GM12878 (cell line): Measurements from ENCODE around the gene TMEM26. TPM values are rescaled to one million over a fixed set of nuclear protein-coding genes. Genes with fewer than 3 reads are reported as not detected.

ENCODE experiments used
- ATAC-seq: fragments of 200-7000 bp; cut with Tn5 transposase; 3 replicates; pipeline ENCODE4 v1.9.1; 2020; ENCODE audit warnings: mild to moderate bottlenecking, moderate library complexity
- BruUV-seq: library from RNA; stranded (reverse); fragments of 400-500 nt; replicated peaks from 2 replicates; lab custom pipeline; 2021; lab: Mats Ljungman, UMichigan
- CTCF ChIA-PET: fragments of 300-600 bp; sonication (Branson Sonifier 250); formaldehyde crosslinking; extraction: SDS; loops from one replicate; lab custom pipeline; 2021; ENCODE audit warnings: inconsistent platforms; lab: Yijun Ruan, JAX
- POLR2A ChIA-PET: fragments of 350-600 bp; formaldehyde crosslinking; extraction: SDS; loops from one replicate; lab custom pipeline; 2021; ENCODE audit warnings: inconsistent platforms; lab: Charles Lee
- RAD21 ChIA-PET: fragments of 300-600 bp; sonication (Branson Sonifier 250); formaldehyde crosslinking; loops from one replicate; lab custom pipeline; 2023; ENCODE audit warnings: antibody characterized with exemption; ENCODE audit not compliant: unreplicated experiment; lab: Charles Lee
- SMC1A ChIA-PET: fragments of 300-600 bp; sonication (Branson Sonifier 250); formaldehyde crosslinking; loops from one replicate; lab custom pipeline; 2023; ENCODE audit not compliant: unreplicated experiment, uncharacterized antibody; lab: Charles Lee
- DNase-seq: peaks from one replicate; pipeline ENCODE4 v3.0.0-alpha.2; 2011; ENCODE audit warnings: low read depth, low spot score
- FAIRE-seq: peaks from 3 replicates; lab custom pipeline; 2011; peaks lifted over from hg19 to GRCh38; lab: Jason Lieb, UNC
- H2AFZ ChIP-seq: 2 replicates; pipeline ENCODE4 v1.6.0; 2011; ENCODE audit warnings: low read depth, low read length, control low read depth; ENCODE audit not compliant: control insufficient read depth
- H3K27ac ChIP-seq: 2 replicates; pipeline ENCODE4 v1.5.1; 2011; ENCODE audit warnings: control low read depth; ENCODE audit not compliant: control insufficient read depth, insufficient read depth
- H3K27me3 ChIP-seq, 2 experiments: replicated peaks in 1 of 2; 2 replicates each; pipeline versions ENCODE4 v1.6.0 to v1.6.1; 2011; ENCODE audit warnings: low read length in 1 of 2; ENCODE audit not compliant: control insufficient read depth in 2 of 2, insufficient read depth in 2 of 2
- H3K36me3 ChIP-seq, 2 experiments: 2 replicates each; pipeline ENCODE4 v1.5.1; 2011; ENCODE audit warnings: low read length in 1 of 2; ENCODE audit not compliant: control insufficient read depth in 2 of 2, insufficient read depth in 2 of 2
- H3K4me1 ChIP-seq: 2 replicates; pipeline ENCODE4 v1.6.1; 2011; ENCODE audit warnings: mild to moderate bottlenecking, low read length, moderate library complexity, mixed read lengths; ENCODE audit not compliant: control insufficient read depth, insufficient read depth
- H3K4me2 ChIP-seq: 2 replicates; pipeline ENCODE4 v1.6.0; 2011; ENCODE audit warnings: control low read depth; ENCODE audit not compliant: control insufficient read depth, insufficient read depth
- H3K4me3 ChIP-seq: fragments of 200-600 bp; sonication (generic); 2 replicates; pipeline ENCODE4 v1.5.1; 2016
- H3K79me2 ChIP-seq: 2 replicates; pipeline ENCODE4 v1.6.0; 2011; ENCODE audit warnings: low read length; ENCODE audit not compliant: control insufficient read depth, insufficient read depth
- H3K9ac ChIP-seq: 2 replicates; pipeline ENCODE4 v1.8.0; 2011; ENCODE audit warnings: low read length, control low read depth, mixed read lengths; ENCODE audit not compliant: control insufficient read depth, insufficient read depth
- H3K9me3 ChIP-seq: replicated peaks from 3 replicates; pipeline ENCODE4 v1.5.1; 2011; ENCODE audit warnings: mild to moderate bottlenecking, low read length; ENCODE audit not compliant: control insufficient read depth, insufficient read depth
- H4K20me1 ChIP-seq: 2 replicates; pipeline ENCODE4 v1.6.0; 2011; ENCODE audit not compliant: control insufficient read depth, insufficient read depth
- JUND ChIP-seq: IDR thresholded peaks from 2 replicates; pipeline ENCODE4 v1.6.1; 2012; ENCODE audit warnings: low read depth, mild to moderate bottlenecking, low read length, improper control_type of control experiment, moderate library complexity
- WGBS: methylation state at CpG from one replicate; pipeline ENCODE4 v1.1.6; 2016; ENCODE audit warnings: low lambda C conversion rate; ENCODE audit not compliant: insufficient replicate concordance, insufficient coverage; ENCODE audit errors: missing lambda C conversion rate; 5-methylcytosine and 5-hydroxymethylcytosine counted together
- in situ Hi-C: fragments of 300-500 bp; cut with MboI; formaldehyde crosslinking; loops from 9 replicates; pipeline ENCODE4 v1.14.3; 2018; ENCODE audit warnings: mixed read lengths
- intact Hi-C: fragments of 100-400 bp; cut with micrococcal nuclease; formaldehyde crosslinking; loops from one replicate; pipeline ENCODE4 v1.14.2; 2022; ENCODE audit not compliant: unreplicated experiment
- polyA plus RNA-seq, 11 experiments: library from polyadenylated mRNA; depleted of rRNA in 4 of 11; unstranded in 6 of 11; stranded (reverse) in 5 of 11; fragments of >200 nt; fragmentation: Nextera tagmentation in 4 of 11; fragmentation: Illumina TruSeq in 1 of 11; extraction: Ambion mirVana in 4 of 11; extraction: Trizol in 1 of 11; gene quantifications; 1 replicate in 1 of 11; 2 replicates in 10 of 11; pipeline versions ENCODE4 v1.2.1 to v1.2.3, GENCODE V29; 2011 to 2016; ENCODE audit warnings: inconsistent platforms in 2 of 11, missing spikeins in 2 of 11, low read depth in 1 of 11
- total RNA-seq, 4 experiments: library from RNA; depleted of rRNA in 3 of 4; stranded (reverse); fragments of >200 nt in 3 of 4; fragmentation: Illumina TruSeq in 1 of 4; extraction: Trizol in 1 of 4; gene quantifications; 2 replicates each; pipeline versions ENCODE4 v1.2.1 to v1.2.3, GENCODE V29; 2013 to 2021
- TF ChIP-seq, protein P1 (sequence below): fragments of 450-650 bp; IDR thresholded peaks from 2 replicates; pipeline ENCODE4 v1.6.1; 2017; ENCODE audit warnings: low read depth, mild to moderate bottlenecking, moderate library complexity
- TF ChIP-seq, protein P2 (sequence below): fragments of 450-650 bp; IDR thresholded peaks from 2 replicates; pipeline ENCODE4 v1.6.1; 2017; ENCODE audit warnings: antibody characterized with exemption, mild to moderate bottlenecking, moderate library complexity
- TF ChIP-seq, protein P3 (sequence below): IDR thresholded peaks from 2 replicates; pipeline ENCODE4 v1.6.1; 2012; ENCODE audit warnings: low read depth, low read length, improper control_type of control experiment
- TF ChIP-seq, protein P4 (sequence below): fragments of 450-650 bp; IDR thresholded peaks from 2 replicates; pipeline ENCODE4 v1.6.1; 2017; ENCODE audit warnings: mild to moderate bottlenecking

Gene TMEM26
- total and polyA plus RNA-seq, 10 of the 15 experiments (the other 5 are each of a cell fraction or from before 2014, with no cell fraction given), result not detected

DNA sequence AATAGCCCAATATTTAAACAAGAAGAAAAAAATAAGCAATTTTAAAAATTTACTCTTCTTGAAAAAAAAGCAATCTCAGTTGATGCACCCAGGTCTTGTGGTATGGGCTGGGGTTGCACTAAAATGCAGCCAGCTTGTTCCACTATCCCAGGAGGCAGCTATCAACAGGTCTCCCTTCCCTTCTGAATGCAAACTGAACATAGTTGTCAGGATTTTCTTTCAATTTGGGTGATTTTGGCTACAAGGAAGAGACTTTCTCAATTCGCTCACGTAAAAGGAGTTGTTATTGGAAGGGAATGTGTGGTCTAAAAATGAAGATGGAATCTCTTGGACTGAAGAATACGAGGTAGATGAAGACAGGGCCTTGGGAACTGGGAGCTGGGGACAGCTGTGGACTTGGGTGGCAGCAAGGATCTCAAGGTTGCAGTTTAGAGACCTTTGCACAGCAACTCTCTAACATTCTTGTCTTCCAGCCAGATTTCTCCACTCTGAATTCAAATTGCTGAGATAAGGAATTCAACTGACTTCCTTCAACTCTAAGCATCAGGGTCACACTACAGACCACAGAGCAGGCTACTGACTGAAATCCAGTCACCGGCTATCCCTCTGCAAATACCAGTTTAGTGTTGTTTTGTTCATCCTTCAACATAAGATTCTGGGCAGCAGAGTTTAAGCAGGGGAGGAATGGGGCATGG lies 3.1 kb upstream of the TMEM26 start:
- BruUV-seq, result no TSS peak
- Histone ChIP-seq H3K27ac (no peak overlapping the region), H3K27me3 (peaks cover 2 to 4% of the 10 kb centered on the region in 2 experiments; a peak in 3 of 4 replicates), H3K4me3 (no peak overlapping the region), H3K4me1 (no peaks in the 10 kb centered on the region), H3K9ac (no peak overlapping the region), H3K9me3 (no peaks in the 10 kb centered on the region), H4K20me1 (no peaks in the 10 kb centered on the region), H3K4me2 (no peak overlapping the region), H3K79me2 (no peaks in the 10 kb centered on the region), H3K36me3 (no peaks in the 10 kb centered on the region), H2AFZ (no peak overlapping the region)
- TF ChIP-seq, protein P1, sequence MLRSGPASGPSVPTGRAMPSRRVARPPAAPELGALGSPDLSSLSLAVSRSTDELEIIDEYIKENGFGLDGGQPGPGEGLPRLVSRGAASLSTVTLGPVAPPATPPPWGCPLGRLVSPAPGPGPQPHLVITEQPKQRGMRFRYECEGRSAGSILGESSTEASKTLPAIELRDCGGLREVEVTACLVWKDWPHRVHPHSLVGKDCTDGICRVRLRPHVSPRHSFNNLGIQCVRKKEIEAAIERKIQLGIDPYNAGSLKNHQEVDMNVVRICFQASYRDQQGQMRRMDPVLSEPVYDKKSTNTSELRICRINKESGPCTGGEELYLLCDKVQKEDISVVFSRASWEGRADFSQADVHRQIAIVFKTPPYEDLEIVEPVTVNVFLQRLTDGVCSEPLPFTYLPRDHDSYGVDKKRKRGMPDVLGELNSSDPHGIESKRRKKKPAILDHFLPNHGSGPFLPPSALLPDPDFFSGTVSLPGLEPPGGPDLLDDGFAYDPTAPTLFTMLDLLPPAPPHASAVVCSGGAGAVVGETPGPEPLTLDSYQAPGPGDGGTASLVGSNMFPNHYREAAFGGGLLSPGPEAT, result no peak
- no peak for TF ChIP-seq JUND
- TF ChIP-seq, protein P2, sequence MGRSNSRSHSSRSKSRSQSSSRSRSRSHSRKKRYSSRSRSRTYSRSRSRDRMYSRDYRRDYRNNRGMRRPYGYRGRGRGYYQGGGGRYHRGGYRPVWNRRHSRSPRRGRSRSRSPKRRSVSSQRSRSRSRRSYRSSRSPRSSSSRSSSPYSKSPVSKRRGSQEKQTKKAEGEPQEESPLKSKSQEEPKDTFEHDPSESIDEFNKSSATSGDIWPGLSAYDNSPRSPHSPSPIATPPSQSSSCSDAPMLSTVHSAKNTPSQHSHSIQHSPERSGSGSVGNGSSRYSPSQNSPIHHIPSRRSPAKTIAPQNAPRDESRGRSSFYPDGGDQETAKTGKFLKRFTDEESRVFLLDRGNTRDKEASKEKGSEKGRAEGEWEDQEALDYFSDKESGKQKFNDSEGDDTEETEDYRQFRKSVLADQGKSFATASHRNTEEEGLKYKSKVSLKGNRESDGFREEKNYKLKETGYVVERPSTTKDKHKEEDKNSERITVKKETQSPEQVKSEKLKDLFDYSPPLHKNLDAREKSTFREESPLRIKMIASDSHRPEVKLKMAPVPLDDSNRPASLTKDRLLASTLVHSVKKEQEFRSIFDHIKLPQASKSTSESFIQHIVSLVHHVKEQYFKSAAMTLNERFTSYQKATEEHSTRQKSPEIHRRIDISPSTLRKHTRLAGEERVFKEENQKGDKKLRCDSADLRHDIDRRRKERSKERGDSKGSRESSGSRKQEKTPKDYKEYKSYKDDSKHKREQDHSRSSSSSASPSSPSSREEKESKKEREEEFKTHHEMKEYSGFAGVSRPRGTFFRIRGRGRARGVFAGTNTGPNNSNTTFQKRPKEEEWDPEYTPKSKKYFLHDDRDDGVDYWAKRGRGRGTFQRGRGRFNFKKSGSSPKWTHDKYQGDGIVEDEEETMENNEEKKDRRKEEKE, result no peak
- TF ChIP-seq, protein P3, sequence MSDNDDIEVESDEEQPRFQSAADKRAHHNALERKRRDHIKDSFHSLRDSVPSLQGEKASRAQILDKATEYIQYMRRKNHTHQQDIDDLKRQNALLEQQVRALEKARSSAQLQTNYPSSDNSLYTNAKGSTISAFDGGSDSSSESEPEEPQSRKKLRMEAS, result no peak
- TF ChIP-seq, protein P4, sequence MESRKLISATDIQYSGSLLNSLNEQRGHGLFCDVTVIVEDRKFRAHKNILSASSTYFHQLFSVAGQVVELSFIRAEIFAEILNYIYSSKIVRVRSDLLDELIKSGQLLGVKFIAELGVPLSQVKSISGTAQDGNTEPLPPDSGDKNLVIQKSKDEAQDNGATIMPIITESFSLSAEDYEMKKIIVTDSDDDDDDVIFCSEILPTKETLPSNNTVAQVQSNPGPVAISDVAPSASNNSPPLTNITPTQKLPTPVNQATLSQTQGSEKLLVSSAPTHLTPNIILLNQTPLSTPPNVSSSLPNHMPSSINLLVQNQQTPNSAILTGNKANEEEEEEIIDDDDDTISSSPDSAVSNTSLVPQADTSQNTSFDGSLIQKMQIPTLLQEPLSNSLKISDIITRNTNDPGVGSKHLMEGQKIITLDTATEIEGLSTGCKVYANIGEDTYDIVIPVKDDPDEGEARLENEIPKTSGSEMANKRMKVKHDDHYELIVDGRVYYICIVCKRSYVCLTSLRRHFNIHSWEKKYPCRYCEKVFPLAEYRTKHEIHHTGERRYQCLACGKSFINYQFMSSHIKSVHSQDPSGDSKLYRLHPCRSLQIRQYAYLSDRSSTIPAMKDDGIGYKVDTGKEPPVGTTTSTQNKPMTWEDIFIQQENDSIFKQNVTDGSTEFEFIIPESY, result no peak
- no peak for ATAC-seq
- WGBS, result 0% methylated on average over 4 of the region's 4 CpGs
- in situ Hi-C loops (no loop called here), intact Hi-C loops (no loop called here)
- RAD21 ChIA-PET, result no interaction called here
- CTCF ChIA-PET, result interaction anchor here (0.5 kb wide), 1 partner anchor 412 kb away, joined by 3 read pairs; no protein-coding TSS in a partner anchor
- POLR2A ChIA-PET, result no interaction called here
- no peak for DNase-seq
- SMC1A ChIA-PET, result no interaction called here
- no peak for FAIRE-seq
